ENCODE measurements around the gene PRELID1.

Gene PRELID1

DNA sequence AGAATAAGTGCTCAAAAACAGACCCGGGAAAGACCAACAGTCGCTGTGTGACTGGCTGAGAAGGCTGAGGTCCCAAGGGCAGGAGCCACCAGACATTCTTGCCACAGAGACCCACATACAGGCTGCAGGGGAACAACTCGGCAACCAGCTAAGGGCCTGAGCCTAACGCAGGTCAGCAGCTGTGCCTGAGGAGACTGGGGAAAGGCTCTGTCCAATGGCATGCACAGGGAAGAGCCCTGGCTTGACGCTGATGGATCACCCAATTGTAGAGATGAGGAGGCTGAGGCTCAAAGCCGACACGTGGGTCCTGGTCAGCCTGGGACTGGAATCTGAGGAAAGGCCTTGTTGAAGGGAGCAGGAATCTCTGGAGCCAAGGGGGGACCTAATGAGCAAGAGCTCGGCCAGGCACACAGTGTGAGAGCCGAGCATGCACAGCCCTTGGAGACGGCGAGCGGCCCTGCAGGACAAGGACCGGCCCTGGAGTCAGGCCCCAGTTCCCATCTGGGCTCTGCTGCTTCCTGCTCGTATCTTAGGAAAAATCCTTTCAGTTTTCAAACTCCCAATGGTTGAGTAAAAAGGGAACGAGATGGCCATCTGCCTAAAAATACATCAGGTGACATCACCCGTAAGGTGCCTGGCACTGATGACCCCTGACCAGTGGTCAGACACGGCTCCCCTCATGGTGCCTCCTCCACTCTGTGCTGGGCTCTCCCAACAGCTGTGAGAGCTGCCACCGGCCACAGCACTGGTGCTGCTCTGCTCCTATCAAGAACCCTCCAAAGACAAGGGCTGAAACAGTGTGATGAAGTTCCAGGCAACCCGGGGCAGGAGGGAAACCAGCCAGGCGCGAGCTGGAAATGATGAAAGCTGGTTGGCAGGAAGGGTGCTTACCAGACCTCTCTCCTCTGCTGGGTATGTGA lies 31.4 kb downstream of the PRELID1 start:
- no peak for DNase-seq (ENCODE audit: extremely low spot score)
- no peak for TF ChIP-seq BHLHE40 (IDR thresholded peaks at IDR 0.05; ENCODE audit: borderline replicate concordance)
- no peak for TF ChIP-seq LEF1 (IDR thresholded peaks at IDR 0.05; ENCODE audit: borderline replicate concordance)
- ChIA-PET CTCF (no interaction called here), POLR2A (interaction anchor here (1.9 kb wide), 1 partner anchor 17 kb away, joined by 7 read pairs; the partner anchor contains the start of gene LMAN2)

DNA sequence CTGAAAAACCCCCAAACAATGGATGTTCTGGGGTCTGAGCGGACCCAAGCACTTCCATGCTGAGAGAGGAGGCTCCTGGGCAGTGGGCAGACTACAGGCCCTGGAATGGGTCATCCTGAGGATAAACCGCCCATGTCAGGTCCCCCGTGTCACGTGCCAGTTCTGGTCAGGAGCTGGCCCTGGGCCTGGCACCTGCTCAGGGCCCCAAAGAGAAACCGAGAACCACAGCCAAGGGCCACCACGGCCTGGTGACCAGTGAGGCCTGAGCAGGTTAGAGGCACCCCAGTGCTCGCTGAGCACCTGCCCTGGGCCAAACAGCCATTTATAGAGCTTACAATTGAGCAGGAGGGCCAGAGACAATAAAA lies 32.1 kb downstream of the PRELID1 start:
- ChIA-PET CTCF (no interaction called here), POLR2A (interaction anchor here (0.7 to 1.9 kb wide), 2 partner anchors 16 kb away, joined by 3 to 7 read pairs; partner anchors contain the start of gene LMAN2)
- TF ChIP-seq NFRKB (IDR thresholded peaks at IDR 0.05), result no peak
- TF ChIP-seq L3MBTL2 (conservative IDR thresholded peaks at IDR 0.05), result no peak
- TF ChIP-seq, protein P1, sequence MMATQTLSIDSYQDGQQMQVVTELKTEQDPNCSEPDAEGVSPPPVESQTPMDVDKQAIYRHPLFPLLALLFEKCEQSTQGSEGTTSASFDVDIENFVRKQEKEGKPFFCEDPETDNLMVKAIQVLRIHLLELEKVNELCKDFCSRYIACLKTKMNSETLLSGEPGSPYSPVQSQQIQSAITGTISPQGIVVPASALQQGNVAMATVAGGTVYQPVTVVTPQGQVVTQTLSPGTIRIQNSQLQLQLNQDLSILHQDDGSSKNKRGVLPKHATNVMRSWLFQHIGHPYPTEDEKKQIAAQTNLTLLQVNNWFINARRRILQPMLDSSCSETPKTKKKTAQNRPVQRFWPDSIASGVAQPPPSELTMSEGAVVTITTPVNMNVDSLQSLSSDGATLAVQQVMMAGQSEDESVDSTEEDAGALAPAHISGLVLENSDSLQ (IDR thresholded peaks at IDR 0.05), result no peak
- no peak for TF ChIP-seq CTBP1 (IDR thresholded peaks at IDR 0.05; ENCODE audit: borderline replicate concordance)
- no peak for TF ChIP-seq LEF1 (IDR thresholded peaks at IDR 0.05; ENCODE audit: borderline replicate concordance)
- no peak for TF ChIP-seq BHLHE40 (IDR thresholded peaks at IDR 0.05; ENCODE audit: borderline replicate concordance)
- no peak for TF ChIP-seq SUZ12 (IDR thresholded peaks at IDR 0.05)
- TF ChIP-seq FOXA1 (IDR thresholded peaks at IDR 0.05), result no peak
- no peak for TF ChIP-seq ZNF384 (IDR thresholded peaks at IDR 0.05)
- no peak for TF ChIP-seq ARNT (IDR thresholded peaks at IDR 0.05)
- no peak for DNase-seq (ENCODE audit: extremely low spot score)

DNA sequence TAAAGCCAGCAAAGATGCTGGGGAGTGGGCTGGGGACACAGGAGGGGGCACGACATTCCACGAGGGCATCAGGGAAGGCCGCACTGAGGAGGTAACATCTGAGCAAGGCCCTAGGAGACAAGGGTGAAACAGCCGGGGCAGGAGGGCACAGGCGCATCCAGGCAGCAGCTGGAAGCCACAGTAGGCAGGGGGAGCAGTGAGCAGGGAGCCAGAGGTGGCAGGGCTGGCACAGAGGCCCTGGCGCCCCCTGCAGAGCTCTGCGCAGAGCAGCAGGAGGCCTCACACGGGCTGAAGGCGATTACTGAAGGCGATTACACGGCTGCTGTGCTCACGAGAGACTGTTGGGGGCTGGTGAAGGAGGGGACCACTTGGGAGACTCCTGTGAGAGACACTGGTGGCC lies 32.5 kb downstream of the PRELID1 start:
- ChIA-PET POLR2A (interaction anchor here (0.7 to 1.9 kb wide), 2 partner anchors 16 kb away, joined by 3 to 7 read pairs; partner anchors contain the start of gene LMAN2), CTCF (no interaction called here)
- DNase-seq (ENCODE audit: extremely low spot score), result no peak
- TF ChIP-seq FOXM1 (IDR thresholded peaks at IDR 0.05; ENCODE audit: borderline replicate concordance), result no peak
- TF ChIP-seq ZNF384 (IDR thresholded peaks at IDR 0.05), result no peak

DNA sequence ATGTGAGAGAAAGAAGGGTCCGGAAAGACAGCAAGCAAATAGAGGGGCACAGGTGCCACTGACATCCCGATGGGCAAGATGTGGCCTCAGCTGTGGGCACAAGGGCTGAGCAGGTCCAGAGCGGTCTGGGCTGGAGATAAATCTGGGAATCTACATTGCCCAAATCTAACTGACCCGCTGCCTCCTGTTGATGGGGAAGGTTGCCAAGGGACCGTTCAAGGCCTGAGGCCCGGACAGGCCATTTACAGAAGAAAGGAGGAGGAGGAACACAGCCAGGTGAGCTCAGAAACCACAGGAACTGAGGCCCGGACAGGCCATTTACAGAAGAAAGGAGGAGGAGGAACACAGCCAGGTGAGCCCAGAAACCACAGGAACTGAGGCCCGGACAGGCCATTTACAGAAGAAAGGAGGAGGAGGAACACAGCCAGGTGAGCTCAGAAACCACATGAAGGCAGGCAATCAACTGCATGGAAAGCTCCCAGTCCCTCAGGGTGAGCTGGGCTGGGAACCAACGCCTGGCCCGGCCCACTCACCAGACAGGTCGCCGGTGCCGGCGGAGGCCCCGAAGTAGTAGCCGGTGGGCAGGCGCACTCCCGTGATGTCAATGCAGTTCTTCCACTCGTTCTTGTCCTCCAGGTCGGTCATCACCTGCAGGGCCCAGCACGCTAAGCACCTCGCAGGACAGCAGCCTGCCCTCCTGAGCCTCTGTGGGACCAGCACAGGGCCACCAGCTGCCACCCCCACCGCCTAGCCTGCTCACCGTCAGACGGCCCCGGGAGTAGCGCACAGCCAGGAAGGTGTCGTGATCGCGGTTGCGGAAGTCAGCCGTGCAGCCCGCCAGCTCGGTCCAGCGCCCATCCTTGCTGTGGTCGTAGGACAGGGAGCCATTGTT lies 33.2 kb downstream of the PRELID1 start:
- CTCF ChIA-PET, result no interaction called here
- TF ChIP-seq CTBP1 (IDR thresholded peaks at IDR 0.05; ENCODE audit: borderline replicate concordance) (no peak), BHLHE40 (IDR thresholded peaks at IDR 0.05; ENCODE audit: borderline replicate concordance) (no peak), FOXK2 (IDR thresholded peaks at IDR 0.05) (no peak), ARNT (IDR thresholded peaks at IDR 0.05) (no peak), HDGF (IDR thresholded peaks at IDR 0.05; ENCODE audit: borderline replicate concordance) (no peak), LEF1 (IDR thresholded peaks at IDR 0.05; ENCODE audit: borderline replicate concordance) (no peak), SUZ12 (IDR thresholded peaks at IDR 0.05) (no peak)
- TF ChIP-seq, protein P1 (IDR thresholded peaks at IDR 0.05), result no peak
- DNase-seq (ENCODE audit: extremely low spot score), result no peak
- POLR2A ChIA-PET, result interaction anchor here (0.9 kb wide), 1 partner anchor 15 kb away, joined by 3 read pairs; the partner anchor contains the start of gene LMAN2

DNA sequence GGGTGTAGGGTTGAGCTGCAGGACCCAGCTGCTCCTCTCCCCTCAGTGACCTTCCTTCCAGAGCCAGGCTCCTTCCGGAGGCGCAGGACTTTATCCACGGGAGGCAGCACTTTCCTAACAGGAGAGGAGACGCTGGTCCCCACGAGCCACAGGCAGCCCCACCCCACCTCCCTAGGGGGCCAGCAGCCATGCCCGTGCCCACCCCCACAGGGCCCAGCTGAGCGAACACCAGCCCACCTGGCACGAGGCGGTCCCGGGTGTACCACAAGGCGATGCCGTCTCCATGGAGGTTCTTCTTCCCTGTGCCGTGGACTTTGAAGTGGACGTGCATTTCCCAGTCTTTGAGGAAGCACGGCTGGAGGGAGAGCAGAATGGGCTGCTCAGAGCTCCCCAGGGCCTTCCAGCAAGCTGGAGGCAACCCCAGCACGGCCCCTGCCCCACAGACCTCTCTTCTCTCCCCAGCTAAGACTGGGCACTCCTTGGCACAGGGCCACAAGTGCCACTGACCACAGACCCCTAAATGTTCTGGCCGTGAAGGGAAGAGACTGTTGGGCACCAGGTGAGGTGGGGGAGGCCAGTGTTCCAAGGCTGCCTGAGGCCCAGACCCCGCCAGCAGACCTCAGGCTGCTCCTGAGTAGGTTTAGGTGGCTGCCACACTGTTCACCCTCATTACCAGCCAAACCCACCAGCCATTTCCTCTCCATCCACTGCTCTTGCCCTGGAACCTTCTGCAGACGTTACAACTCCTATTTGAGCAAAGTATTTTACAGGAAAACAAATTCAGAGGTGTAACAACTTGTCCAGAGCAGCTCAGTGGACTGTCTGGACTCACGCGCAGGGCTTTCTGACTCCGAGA lies 34.9 kb downstream of the PRELID1 start:
- no peak for DNase-seq (ENCODE audit: extremely low spot score)
- ChIA-PET CTCF (no interaction called here), POLR2A (no interaction called here)
- TF ChIP-seq FOXA1 (IDR thresholded peaks at IDR 0.05) (no peak), BHLHE40 (IDR thresholded peaks at IDR 0.05; ENCODE audit: borderline replicate concordance) (no peak), ARNT (IDR thresholded peaks at IDR 0.05) (no peak), ELF4 (IDR thresholded peaks at IDR 0.05) (no peak), SUZ12 (IDR thresholded peaks at IDR 0.05) (no peak), NFRKB (IDR thresholded peaks at IDR 0.05) (no peak), TARDBP (IDR thresholded peaks at IDR 0.05) (no peak), HDGF (IDR thresholded peaks at IDR 0.05; ENCODE audit: borderline replicate concordance) (no peak), SP1 (IDR thresholded peaks at IDR 0.05) (no peak), ZNF384 (IDR thresholded peaks at IDR 0.05) (no peak), CTBP1 (IDR thresholded peaks at IDR 0.05; ENCODE audit: borderline replicate concordance) (no peak), FOXM1 (IDR thresholded peaks at IDR 0.05; ENCODE audit: borderline replicate concordance) (no peak), L3MBTL2 (conservative IDR thresholded peaks at IDR 0.05) (no peak), FOXK2 (IDR thresholded peaks at IDR 0.05) (no peak), LEF1 (IDR thresholded peaks at IDR 0.05; ENCODE audit: borderline replicate concordance) (no peak)
- TF ChIP-seq, protein P1 (IDR thresholded peaks at IDR 0.05), result no peak
